DMS53 treated with DMSO at 0.1 percent for 48 hours (cell line): Measurements from ENCODE around the gene ALK.

Experiments
- DNase-seq: peaks from one replicate; lab custom pipeline; 2025; ENCODE audit not compliant: unreplicated experiment; lab: John Stamatoyannopoulos, UW

ALK gene

DNA sequence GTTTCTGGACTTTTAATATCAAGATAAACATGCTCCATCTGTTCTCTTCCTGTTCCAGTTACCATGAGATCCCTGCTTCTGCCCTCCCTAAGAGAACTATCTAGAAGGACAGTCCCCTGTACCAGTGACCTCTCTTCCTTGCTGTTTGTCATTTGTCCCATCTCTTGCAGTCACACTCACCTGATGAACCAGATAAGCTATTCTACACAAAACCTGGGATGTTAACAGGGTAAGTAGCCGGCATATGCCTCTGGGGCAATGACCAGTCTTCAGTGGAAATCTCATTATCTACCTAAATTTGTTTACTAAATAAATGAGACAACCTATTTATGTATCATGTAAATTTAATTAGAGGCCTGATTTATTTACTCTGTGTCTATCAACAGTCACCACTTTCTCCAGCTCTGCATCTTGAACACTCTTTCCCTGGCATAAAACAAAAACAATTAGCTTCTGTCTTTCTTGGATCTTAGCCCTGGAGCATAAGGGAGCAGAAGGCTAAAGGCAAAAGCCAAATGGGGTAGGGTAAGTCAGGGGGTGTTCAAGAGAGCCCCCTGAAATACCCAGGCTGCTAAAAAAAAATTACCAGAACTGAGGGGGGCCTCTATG, 337.7 kb downstream of the ALK start:
- no peak for DNase-seq

GRCh38 chr2:29583104-29583503, 338.3 kb downstream of the ALK start:
- peak; percentile 21 for DNase-seq

- DNase-seq: no peak
Observed at GRCh38 chr2:29582062-29582461, 339.3 kb downstream of the ALK start.

DNA sequence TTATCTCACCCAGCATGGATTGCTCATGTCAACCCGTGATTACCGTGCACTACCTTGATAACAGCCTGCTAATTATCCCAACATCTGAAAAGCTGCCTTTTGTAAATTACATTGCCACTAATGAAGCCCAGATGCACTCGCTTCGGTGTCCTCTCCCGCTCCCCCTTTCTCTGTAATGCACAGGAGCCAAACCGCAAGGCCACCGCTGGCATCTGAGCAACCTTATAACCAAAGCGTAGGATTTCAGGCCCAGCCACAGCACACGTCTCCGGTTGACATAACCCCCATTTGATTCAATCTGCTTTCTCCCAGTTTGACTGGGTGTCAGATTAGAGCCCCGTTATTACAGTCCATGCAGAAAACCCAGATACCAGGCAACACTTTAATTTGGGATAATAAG, 341.2 kb downstream of the ALK start:
- DNase-seq: no peak

DNA sequence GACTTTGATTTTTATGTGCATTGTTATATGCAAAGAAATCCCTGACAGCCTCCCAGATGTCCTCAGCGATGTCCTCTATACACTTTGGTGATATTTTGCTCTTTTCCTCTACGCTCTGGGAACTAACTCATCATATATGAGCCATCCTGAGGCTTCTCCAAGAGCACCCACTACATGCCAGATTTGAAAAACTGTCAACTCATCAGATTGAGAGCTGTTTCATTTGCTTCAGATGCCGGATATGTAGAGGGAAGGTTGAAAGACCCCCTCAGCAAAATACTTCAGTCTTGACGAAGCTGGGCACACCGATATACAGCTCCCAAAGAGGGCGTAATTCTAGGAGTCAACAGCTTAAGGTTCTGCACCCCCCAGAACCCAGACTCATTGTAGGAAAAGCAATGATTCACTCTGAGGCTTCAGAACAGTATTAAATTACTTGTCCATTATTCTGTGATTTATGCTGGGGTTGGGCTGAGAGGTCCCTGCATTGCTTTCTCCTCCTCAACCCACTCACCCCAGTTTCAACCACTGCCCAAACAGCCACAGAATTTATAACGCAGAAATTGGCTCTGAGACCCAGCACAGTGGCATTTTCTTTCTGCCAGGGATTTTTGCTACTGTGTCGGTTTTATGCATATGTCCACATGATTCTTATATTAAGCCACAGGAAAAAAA, 341.8 kb downstream of the ALK start:
- DNase-seq: no peak

GRCh38 chr2:29578084-29578598, 343.2 kb downstream of the ALK start:
- no peak for DNase-seq

- DNase-seq: no peak
Observed at GRCh38 chr2:29576231-29576630, 345.2 kb downstream of the ALK start.

GRCh38 chr2:29575370-29575890, 346.0 kb downstream of the ALK start:
- DNase-seq: no peak

GRCh38 chr2:29573612-29574011, 347.8 kb downstream of the ALK start:
- no peak for DNase-seq

- DNase-seq: no peak
Observed at GRCh38 chr2:29573147-29573546, 348.2 kb downstream of the ALK start.

- DNase-seq: no peak
Observed at GRCh38 chr2:29570539-29570938, 350.8 kb downstream of the ALK start.

DNA sequence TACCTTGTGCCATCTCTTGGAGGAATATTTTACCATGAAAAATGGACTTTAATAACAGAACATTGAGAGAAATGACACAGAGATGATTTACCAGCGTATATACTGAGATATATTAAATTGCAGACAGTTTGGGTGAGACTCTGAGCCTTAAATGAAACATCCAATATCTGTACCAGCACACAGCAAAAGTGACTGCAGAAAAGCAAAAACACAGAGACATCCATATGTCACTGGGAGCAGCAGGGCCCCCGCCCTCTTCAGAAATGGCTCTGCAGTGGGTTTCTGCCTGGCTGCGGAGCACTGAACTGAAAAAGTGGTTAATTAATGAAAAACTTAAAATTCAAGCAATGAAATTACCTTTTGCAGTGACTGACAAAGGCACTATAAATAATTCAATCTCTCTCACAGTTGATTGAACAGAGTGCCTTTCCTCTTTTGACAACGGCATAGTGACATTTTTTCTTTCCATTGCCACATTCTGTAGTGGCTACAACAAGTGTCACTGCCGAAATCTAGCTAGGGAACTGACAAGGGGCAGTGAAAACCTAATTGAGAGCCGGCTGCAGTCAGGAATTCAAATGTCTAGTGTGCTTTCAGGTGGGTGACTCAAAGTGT, 353.4 kb downstream of the ALK start:
- DNase-seq: no peak

GRCh38 chr2:29563697-29564096, 357.7 kb downstream of the ALK start:
- no peak for DNase-seq

- DNase-seq: no peak
Observed at GRCh38 chr2:29562896-29563295, 358.5 kb downstream of the ALK start.

- DNase-seq: no peak
Observed at GRCh38 chr2:29562319-29562718, 359.1 kb downstream of the ALK start.

GRCh38 chr2:29561628-29562027, 359.8 kb downstream of the ALK start:
- DNase-seq: no peak

DNA sequence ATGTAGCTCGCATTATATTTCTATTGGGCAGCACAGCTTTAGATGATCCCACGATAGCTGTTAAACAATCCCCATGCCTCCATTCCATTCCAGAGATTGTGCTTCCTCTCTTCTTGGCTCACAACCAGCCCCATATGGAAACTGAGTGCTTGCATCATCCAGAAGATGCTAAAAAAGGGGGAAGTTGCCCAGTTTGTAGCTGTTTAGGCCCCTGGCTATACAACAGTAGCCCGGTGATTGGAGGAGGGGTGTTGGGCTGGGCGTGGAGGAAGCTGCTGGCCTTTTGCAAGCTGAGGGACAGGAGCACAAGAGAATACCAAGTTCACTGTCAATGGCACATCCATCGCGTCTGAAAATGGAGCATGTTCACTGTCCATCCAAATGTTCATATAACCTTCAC, 360.2 kb downstream of the ALK start:
- DNase-seq: no peak

GRCh38 chr2:29560566-29560965, 360.8 kb downstream of the ALK start:
- DNase-seq: no peak

- DNase-seq: no peak
Observed at GRCh38 chr2:29560030-29560429, 361.4 kb downstream of the ALK start.

- DNase-seq: no peak
Observed at GRCh38 chr2:29559578-29559977, 361.8 kb downstream of the ALK start.

DNA sequence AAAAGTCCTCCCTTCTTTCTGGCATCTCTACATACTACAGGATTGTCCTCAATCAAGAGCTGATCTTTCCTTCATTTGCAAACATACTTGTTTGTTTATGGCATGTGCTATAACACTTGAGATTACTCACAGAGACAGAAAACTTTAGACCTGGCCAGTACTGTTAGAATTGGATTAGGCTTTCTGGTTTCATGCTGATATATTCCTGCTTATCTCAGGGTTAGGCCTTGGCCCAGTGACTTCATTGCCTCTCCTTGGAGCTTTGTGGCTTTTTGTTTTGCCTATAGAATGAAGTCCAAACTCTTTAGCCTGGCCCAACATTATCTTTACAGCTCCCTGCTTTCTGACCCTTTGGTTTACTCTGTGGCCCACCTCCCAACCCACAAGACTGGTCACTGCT, 363.3 kb downstream of the ALK start:
- peak; percentile 1 for DNase-seq

DNA sequence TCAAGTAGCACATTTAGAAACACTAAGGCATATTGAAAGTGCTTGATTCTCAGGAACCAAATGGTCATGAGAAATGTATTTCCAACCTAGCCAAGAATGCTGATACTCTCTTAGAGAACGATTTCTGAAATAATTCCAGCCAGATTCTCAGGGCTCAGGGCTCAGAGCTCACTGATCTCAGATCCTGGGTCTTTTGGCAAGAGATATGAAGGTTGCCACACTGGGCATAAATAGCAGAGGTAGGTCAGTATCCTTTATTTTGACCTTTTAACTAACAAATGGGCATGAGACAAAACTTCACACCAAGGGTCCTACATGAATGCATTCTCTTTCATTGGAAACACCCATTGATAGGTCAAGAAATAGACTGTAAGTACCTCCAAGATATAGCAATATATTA, 364.1 kb downstream of the ALK start:
- DNase-seq: no peak
